Chondrocyte (in vitro differentiated cells): ENCODE data around the gene DYRK2. TPM values are rescaled to one million over a fixed set of nuclear protein-coding genes. Genes with fewer than 3 reads are reported as not detected.

Experiments
- DNase-seq: peaks from one replicate; pipeline ENCODE4 v3.0.0; 2021; ENCODE audit warnings: mixed read lengths, low spot score
- H3K27ac Mint-ChIP-seq: one replicate; pipeline ENCODE4 v1.8.0; 2021; ENCODE audit warnings: mild to moderate bottlenecking, moderate library complexity, mixed read lengths; ENCODE audit not compliant: unreplicated experiment
- H3K27me3 Mint-ChIP-seq: 2 replicates; pipeline ENCODE4 v1.8.0; 2021; ENCODE audit warnings: low read depth, mixed read lengths
- H3K36me3 Mint-ChIP-seq: 2 replicates; pipeline ENCODE4 v1.8.0; 2021; ENCODE audit warnings: low read depth, mixed read lengths
- H3K4me1 Mint-ChIP-seq: 2 replicates; pipeline ENCODE4 v1.8.0; 2021; ENCODE audit warnings: low read depth, mild to moderate bottlenecking, mixed read lengths
- H3K4me3 Mint-ChIP-seq: one replicate; pipeline ENCODE4 v1.8.0; 2021; ENCODE audit warnings: mild to moderate bottlenecking, moderate library complexity, mixed read lengths; ENCODE audit not compliant: unreplicated experiment
- H3K9me3 Mint-ChIP-seq: 2 replicates; pipeline ENCODE4 v1.8.0; 2021; ENCODE audit warnings: low read depth, mixed read lengths
- total RNA-seq: library from RNA; stranded (reverse); gene quantifications from 3 replicates; pipeline ENCODE4 v1.2.1, GENCODE V29; 2021
- TF ChIP-seq, protein P1 (sequence below): fragments of 200-600 bp; sonication (generic); IDR thresholded peaks from 2 replicates; pipeline ENCODE4 v1.5.0; 2021; ENCODE audit warnings: antibody characterized with exemption, mild to moderate bottlenecking, moderate library complexity

Gene DYRK2
- total RNA-seq, 1 donor from 2014 or later, result 54.1 TPM

DNA sequence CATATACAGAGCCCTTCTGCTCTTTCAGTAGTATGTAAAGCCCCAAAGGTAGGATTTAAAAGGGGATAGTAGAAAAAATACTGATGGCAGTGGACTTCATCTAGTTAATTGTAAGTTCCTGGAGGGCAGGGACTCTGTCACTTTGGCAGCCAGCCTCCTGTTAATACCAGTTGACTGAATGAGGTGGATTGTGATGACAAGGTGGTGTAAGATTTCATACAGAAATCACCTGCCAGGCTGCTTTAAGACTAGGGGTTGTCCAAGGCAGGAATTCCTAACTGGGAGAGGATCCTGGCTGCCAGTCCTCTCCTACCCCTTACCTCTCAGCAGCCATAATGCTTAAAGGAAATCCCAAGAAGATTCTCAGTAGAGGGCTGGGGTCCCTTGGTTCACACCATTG lies 7.3 kb downstream of the DYRK2 start:
- no peak for DNase-seq
- H3K36me3 Mint-ChIP-seq, result peaks cover 28% of the 10 kb centered on the region
- H3K27ac Mint-ChIP-seq, result peak overlapping the region; percentile 72
- peaks cover 72% of the 10 kb centered on the region for H3K4me1 Mint-ChIP-seq
- TF ChIP-seq, protein P1, sequence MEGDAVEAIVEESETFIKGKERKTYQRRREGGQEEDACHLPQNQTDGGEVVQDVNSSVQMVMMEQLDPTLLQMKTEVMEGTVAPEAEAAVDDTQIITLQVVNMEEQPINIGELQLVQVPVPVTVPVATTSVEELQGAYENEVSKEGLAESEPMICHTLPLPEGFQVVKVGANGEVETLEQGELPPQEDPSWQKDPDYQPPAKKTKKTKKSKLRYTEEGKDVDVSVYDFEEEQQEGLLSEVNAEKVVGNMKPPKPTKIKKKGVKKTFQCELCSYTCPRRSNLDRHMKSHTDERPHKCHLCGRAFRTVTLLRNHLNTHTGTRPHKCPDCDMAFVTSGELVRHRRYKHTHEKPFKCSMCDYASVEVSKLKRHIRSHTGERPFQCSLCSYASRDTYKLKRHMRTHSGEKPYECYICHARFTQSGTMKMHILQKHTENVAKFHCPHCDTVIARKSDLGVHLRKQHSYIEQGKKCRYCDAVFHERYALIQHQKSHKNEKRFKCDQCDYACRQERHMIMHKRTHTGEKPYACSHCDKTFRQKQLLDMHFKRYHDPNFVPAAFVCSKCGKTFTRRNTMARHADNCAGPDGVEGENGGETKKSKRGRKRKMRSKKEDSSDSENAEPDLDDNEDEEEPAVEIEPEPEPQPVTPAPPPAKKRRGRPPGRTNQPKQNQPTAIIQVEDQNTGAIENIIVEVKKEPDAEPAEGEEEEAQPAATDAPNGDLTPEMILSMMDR, result no peak
- no peak overlapping the region for H3K4me3 Mint-ChIP-seq
- no peaks in the 10 kb centered on the region for H3K27me3 Mint-ChIP-seq
- no peaks in the 10 kb centered on the region for H3K9me3 Mint-ChIP-seq

DNA sequence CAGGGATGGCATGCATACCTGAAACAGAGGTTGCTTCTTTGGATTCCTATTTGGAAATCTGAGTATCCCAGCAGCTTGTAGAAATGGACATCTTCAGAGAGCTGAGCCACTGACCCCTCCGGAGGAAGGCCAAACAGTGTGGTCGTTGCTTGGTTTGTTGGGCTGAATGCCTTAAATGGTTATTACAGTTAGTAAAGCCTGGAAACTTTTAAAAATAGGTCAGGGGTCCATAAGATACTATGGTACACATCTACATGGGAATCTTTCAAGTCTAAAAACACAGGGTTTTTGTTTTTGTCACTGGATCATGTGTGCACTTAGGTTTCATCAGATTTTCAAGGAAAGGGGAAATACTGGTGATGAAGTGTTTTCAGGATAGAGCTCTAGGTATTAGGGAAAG lies 7.7 kb downstream of the DYRK2 start:
- no peak for DNase-seq

DNA sequence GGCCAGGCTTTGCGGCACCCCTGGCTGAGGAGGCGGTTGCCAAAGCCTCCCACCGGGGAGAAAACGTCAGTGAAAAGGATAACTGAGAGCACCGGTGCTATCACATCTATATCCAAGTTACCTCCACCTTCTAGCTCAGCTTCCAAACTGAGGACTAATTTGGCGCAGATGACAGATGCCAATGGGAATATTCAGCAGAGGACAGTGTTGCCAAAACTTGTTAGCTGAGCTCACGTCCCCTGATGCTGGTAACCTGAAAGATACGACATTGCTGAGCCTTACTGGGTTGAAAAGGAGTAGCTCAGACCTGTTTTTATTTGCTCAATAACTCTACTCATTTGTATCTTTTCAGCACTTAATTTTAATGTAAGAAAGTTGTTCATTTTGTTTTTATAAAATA lies 9.9 kb downstream of the DYRK2 start:
- Mint-ChIP-seq H3K36me3 (peaks cover 31% of the 10 kb centered on the region), H3K9me3 (no peaks in the 10 kb centered on the region), H3K4me3 (no peak overlapping the region), H3K27ac (no peak overlapping the region), H3K27me3 (no peaks in the 10 kb centered on the region), H3K4me1 (peaks cover 76% of the 10 kb centered on the region)
- TF ChIP-seq, protein P1, result no peak
- DNase-seq, result no peak

More for the DNA sequence above, 7.7 kb downstream of the DYRK2 start:
- no peaks in the 10 kb centered on the region for H3K9me3 Mint-ChIP-seq
- H3K4me3 Mint-ChIP-seq, result no peak overlapping the region
- peaks cover 30% of the 10 kb centered on the region for H3K36me3 Mint-ChIP-seq
- peak overlapping the region; percentile 72 for H3K27ac Mint-ChIP-seq
- no peaks in the 10 kb centered on the region for H3K27me3 Mint-ChIP-seq
- peaks cover 72% of the 10 kb centered on the region for H3K4me1 Mint-ChIP-seq
- TF ChIP-seq, protein P1, result no peak

DNA sequence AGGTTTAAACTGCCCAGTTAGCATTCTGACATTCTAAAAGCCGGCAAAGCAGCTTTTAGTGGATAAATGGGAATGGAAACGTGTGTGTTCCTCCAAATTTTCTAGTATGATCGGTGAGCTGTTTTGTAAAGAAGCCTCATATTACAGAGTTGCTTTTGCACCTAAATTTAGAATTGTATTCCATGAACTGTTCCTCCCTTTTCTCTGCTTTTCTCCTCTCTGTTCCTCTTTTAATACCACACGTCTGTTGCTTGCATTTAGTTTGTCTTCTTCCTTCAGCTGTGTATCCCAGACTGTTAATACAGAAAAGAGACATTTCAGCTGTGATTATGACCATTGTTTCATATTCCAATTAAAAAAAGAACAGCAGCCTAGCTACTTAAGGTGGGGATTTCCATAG lies 10.7 kb downstream of the DYRK2 start:
- Mint-ChIP-seq H3K9me3 (no peaks in the 10 kb centered on the region), H3K4me3 (no peak overlapping the region), H3K36me3 (peaks cover 29% of the 10 kb centered on the region), H3K27me3 (no peaks in the 10 kb centered on the region), H3K27ac (peak overlapping the region; percentile 14), H3K4me1 (peaks cover 74% of the 10 kb centered on the region)
- TF ChIP-seq, protein P1, result no peak
- no peak for DNase-seq

DNA sequence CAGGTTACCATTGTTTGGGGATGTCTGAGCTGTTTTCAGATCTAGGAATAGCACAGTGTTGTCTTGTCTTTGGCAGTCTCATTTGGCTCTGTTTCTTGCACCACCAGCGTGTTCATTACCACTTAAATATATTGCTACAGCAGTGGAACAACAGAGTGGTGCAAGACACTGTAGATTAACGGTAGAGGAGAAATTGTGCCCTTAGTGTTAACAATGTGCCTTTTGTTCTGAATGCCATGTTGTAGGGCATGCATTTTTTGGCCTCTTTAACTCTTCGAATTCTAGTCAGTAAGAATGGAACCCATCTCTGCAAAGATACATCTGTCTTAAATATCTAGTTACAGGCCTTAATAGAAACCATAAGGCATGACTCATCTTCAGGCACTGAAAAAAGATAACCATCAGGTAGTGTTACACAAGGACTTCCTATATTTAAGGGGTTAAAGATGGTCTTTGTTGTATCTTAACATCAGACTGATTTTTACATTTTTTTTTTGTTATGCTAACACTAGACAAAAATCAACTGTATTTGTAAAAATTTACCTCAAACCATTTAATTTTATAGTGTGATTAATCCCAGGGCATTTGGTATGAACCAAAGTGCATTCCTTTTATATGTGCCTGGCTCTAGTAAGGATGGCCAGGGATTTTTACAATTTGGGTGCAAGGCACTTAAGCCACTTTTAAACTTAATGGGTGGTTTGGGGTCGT lies 12.9 kb downstream of the DYRK2 start:
- no peaks in the 10 kb centered on the region for H3K27me3 Mint-ChIP-seq
- H3K9me3 Mint-ChIP-seq, result no peaks in the 10 kb centered on the region
- no peak overlapping the region for H3K4me3 Mint-ChIP-seq
- H3K4me1 Mint-ChIP-seq, result peaks cover 65% of the 10 kb centered on the region
- H3K36me3 Mint-ChIP-seq, result peaks cover 25% of the 10 kb centered on the region
- H3K27ac Mint-ChIP-seq, result no peak overlapping the region
- TF ChIP-seq, protein P1, result no peak
- no peak for DNase-seq
